HL-60/S4 (cell line): ENCODE results near the gene RIMBP3B.
"Not testable (repeated sequence)": the region's sequence is repeated elsewhere in the genome, so short reads cannot be mapped to it uniquely, and the experiment has no call there.

Experiments
- in situ Hi-C: fragments of 300-500 bp; cut with MboI; formaldehyde crosslinking; loops from 2 replicates; pipeline ENCODE4 v1.14.3; 2022; ENCODE audit warnings: low sequenced_read_pairs

Gene RIMBP3B

DNA sequence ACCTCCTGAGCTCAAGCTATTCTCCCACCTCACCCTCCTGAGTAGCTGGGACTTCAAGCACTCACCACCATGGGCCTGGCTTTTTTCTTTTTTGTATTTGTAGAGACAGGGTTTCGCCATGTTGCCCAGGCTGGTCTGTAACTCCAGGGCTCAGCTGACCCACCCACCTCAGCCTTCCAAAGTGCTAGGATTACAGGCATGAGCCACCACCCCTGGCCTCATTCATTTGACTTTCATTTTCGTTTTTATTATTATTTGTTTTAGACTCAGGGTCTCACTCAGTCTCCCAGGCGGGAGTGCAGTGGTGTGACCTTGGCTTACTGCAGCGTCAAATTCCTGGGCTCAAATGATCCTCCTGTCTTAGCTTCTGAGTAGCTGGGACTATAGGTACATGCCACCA lies 24.2 kb downstream of the RIMBP3B start:
- in situ Hi-C loops, result not testable (repeated sequence)

DNA sequence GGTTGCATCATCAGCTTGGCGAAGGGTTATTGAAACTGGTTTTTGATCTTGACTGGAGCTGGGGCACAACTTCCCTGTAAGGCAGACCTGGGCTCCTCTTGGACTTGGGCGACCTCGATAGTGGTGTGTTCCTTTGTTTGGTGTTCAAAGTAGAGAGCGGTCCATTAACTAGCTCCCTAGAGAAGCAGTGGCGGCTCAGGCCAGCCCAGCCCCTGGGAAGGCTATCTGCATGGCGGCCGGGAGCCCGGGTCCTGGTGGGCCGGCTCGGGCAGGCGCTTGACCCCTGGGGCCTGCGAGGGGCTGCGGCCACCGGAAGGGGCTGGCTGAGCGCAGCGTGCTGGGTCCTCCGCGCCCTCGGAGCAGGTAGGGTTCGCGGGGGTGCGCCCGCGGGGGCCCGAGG lies 32.8 kb downstream of the RIMBP3B start:
- in situ Hi-C loops, result not testable (repeated sequence)

DNA sequence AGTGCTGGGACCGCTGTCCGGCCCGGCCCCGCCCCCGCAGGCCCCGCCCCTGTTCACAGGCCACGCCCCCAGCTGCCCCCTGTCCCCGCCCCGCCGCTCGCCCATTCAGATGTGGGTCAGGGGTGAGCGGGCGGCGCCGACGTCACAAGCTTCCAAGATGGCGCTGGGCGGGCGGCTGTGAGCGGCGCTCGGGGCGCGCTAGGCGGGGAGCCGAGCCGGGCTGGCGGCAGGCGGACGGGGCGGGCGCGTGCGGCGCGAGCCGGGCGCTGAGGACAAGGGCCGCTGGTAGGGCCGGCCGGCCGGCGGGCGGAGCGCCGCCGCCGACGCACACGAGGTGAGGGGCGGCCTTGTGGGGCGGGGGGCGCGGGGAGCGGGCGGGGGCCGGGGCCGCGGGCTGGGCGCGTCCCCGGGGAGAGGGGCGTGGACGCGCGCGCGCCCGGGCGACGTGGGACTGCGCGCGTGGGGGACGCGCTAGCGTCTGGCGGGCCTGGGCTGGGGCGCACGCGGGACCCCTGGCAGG lies 33.7 kb downstream of the RIMBP3B start, which contains the start of gene HIC2:
TSS of gene HIC2 (plus strand) at position 145 of the 520 bp plus-strand sequence. CDS start 25,461 bp downstream, outside the sequence.
- in situ Hi-C loops, result not testable (repeated sequence)

DNA sequence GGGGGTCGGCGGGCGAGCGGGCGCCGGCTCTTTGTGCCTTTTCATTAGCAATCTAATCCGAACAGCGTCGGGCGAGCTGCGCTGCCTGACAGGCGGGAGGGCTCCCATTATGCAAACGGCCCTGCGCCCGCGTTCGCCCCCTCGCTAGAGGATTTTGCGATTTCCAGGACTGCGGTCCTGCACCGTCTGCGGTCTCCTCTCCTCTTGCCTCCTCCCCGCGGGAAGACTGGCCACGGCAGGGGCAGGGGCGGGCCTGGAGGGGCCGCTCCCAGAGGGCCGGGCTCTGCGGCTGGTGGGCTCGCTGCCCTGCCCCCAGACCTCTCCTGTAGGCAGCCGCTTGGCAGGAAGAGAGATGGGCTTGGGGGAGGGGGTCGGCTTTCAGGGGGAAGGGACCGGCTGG lies 34.3 kb downstream of the RIMBP3B start:
- in situ Hi-C loops, result not testable (repeated sequence)

DNA sequence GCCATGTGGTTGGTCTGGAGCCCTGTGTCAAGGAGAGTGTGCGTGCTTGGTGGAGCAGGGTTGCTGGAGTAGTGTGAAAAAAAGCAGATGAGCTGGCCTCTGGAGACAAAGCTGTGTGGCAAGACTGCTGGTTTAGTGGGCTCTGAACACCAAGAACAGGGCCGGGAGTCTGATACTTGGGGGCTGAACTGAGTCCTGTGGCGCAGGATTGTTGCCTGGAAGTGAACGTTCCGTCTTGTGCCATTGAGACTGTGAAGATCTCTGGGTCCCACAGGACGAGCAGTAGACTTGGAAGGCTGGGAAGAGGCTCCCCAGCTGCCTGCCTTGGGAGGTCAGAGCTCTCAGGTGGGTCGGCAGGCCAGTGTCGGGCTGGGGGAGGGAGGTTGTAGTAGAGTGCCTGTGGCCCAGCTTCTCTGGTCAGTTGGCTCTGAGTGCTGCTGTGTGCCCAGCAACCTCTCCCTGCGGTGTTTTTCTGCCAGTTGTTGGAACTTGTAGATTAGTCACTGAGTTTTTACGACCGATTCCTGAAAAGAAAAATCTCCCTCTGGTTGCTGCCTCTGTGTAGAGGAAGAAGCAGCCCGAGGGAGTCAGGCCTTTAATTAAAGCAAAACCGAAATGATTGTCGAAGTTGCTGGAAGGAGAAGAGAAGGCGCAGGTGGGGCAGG lies 35.6 kb downstream of the RIMBP3B start:
- in situ Hi-C loops, result not testable (repeated sequence)

DNA sequence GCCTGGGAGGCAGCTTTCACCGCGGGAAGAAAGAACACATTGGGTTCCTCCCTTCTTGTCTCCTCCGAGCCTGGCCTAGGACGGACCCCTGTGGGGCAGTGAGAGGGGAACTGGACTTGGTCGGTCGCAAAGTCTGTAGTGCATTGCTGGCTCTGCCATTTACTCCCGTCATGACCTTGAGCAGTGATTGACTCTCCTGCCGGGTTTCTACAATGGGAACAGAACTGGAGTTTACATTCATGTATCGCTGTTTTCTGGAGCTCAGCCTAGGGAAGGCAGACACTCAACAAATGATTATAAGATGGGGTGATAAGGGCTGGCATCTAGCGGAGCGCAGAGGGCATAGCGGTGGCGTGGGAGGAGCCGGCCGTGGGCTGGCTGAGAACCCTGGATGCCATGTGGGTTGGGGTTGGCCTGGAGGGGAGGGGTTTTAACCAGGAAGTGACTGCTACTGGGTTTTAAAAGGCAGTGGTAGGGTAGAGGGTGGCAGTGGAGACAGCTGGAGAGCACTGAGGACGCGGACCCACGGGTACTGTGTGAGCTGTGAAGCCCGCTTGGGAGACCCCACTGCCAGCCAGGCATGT lies 36.7 kb downstream of the RIMBP3B start:
- in situ Hi-C loops, result not testable (repeated sequence)

DNA sequence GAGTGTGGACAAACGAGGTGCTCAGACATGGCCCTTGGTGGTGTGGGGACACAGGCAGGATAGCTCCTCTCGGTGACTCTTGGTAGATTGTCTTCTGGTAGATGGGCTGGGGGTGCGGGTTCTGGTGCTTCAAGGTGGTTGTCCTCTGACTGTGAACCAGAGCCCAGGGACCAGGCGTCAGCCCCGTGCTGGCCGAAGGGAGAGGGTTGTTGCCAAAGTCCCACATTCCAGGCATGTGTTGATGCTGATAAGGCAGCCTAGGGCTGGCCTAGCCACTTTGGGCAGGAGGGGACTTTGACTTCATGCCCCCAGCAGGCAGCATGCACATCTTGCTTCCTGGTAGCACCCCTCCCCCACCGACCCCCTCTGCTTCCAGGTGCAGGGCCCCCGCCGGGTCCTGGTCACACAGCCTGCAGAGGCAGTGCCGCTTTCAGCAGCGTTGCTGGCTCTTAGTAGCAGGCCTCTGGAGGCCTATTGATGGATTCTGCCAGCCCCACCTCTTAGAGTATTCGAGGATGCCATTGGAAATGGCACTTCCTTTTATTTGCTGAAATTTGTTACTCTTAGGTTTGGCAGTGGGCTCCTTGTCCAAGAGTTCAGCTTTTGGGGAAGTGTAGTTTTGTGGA lies 40.6 kb downstream of the RIMBP3B start:
- in situ Hi-C loops, result not testable (repeated sequence)

DNA sequence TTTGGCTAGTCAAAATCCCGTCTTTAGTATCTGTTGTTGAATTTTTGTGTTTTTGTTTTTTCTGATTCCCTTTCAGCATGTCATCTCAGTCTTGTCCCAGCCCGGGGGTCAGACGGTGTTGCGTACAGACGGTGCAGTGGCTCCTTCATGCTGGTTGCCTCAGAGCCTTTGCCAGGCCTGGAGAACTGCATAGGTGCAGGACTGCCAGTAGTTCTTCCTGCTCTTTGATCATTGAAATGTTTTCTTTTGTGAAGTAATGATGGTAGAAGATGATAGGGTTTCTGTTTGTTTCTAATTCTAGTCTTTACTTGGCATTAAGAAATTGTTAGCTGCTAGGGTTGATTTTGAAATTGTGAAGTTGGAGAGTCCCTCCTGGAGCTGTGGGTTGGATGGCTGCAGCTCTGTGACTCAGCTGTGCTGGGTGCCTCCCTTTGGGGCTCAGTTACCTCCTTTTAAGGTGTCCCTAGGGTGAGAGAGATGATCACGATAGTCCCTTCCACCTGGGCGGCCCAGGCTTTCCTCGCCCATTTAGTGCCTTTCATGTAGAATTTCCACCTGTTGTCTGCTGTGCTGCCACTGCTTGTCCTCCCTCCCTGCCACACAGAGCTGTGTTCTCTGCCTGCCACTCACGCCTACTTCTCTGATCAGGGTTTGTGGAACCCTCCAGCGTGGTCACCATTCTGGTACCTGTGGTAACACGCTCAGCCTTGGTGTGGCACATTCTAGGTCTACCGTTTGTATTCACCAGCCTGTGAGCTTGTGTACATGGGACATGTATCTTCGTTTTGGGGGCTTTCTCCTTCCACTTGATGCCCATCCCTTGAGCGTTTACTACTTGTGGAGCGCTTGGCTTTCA lies 51.1 kb downstream of the RIMBP3B start:
- in situ Hi-C loops, result not testable (repeated sequence)

DNA sequence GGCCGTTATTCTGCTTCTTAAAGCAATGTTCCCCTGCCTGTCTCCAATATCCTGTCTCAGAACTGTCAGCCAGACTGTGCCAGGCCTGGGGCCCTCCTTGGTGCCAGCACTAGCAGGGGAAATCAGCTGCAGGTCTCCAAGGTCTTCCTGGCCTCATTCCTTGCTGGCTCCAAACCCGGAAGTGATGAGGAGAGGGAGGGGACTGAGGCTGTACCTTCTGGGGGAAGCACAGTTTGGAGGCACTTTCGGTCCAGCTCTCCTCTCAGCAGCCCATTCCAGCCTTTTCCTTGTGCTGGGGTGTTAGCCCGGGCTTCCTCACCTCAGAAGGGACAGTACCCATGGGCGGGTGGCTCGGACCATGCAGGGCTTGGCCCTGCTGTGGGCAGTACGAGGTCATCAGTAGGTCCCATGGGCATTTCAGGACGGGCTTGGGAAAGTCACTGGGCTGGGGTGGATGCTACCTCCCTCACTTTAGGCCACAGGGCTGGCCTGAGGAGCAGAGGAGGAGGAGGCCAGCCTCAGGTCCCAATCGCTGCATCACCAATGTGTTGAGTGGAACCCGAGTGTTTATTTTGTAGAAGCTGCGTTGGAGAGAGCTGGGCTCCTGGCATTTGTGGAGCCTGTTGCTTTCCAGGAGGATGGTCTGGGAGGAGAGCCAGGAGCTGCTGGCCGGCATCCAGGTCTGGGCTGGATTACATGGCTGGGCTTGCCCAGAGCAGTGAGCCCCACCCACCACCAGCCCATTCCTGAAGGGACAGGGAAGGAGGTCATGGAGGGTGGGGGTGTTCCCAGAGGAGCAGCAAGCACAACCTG lies 52.7 kb downstream of the RIMBP3B start:
- in situ Hi-C loops, result not testable (repeated sequence)

DNA sequence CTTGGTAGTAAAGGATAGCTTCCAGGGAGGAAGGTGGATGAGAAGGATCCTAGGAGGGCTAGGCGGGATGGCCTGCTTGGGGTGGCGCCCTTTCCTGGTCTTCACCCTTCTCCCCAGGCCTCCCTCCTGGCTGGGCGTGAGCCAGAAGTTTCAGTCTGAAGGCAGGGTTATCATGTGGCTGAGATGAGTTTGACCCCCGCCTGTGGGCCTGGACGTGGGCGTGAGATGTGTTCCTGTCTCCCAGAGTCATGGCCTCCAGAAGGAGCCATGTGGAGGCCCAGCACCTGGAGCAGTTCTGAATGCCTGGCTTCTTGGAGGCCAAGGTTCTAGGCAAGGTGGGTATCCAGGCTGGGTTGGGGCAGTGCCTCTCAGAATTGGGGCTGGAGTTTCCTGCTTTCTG lies 54.5 kb downstream of the RIMBP3B start:
- in situ Hi-C loops, result not testable (repeated sequence)
